GM23248 (cell line): Measurements from ENCODE around the gene BRK1.

Source experiments
- EZH2 ChIP-seq: fragments of 200-600 bp; sonication (generic); IDR thresholded peaks from 2 replicates; pipeline ENCODE4 v1.6.1; 2018; ENCODE audit warnings: antibody characterized with exemption, mild to moderate bottlenecking; ENCODE audit not compliant: insufficient read depth, poor library complexity, severe bottlenecking
- EZH2phosphoT487 ChIP-seq: fragments of 200-600 bp; sonication (generic); IDR thresholded peaks from 2 replicates; pipeline ENCODE4 v1.6.1; 2018; ENCODE audit warnings: antibody characterized with exemption, moderate library complexity, mild to moderate bottlenecking, low read depth; ENCODE audit not compliant: insufficient read depth

GRCh38 chr3:10170915-10171478 lies 55.5 kb downstream of the BRK1 start:
- no peak for TF ChIP-seq EZH2phosphoT487
- TF ChIP-seq EZH2, result no peak
